NCI-H446 (cell line): ENCODE data around the gene TLCD1.
A peak's percentile ranks its signal among the peaks of the same experiment; 100 is the strongest.
"Not testable (repeated sequence)": the region's sequence is repeated elsewhere in the genome, so short reads cannot be mapped to it uniquely, and the experiment has no call there.

Source experiments
- DNase-seq, 2 experiments: peaks; one replicate each; lab custom pipeline; 2025; lab: John Stamatoyannopoulos, UW

Gene TLCD1

DNA sequence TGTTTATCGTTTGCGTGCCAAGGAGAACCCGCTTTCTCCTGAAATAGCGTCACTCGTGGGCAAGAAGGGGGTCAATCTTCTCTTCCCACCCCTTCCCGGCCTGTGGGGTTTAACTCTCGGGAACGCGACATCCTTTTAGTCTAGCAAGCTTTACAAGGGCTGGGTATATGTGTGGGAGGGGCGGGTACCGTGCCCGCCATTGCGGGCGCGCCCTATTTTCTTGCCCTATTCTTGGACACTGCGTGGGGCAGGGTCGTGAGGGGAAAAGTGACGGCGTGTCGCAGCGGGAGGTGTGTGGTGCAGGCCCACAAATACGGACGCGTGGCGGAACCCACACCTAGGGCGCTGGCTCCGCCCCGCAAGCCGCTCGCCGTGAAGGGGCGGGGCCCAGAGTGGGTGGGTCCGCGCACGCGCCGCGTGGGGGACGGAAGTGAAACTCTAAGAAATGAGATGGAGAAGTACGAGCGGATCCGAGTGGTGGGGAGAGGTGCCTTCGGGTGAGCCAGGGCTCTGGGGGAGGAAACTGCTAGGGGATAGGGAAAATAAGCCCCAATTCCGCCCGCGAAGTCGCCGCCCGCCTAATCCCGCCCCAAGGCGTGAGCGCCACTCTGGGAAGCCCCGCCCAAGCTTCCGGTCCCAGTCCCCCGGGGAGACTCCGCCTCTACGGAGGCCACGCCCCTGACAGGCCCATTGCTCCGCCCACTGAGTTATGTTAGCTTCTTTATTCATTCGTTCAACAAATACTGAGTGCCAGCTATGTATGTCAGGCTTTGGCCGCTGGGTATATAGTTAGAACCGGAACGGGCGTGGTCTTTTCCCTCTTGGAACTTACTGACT, 2.5 kb upstream of the TLCD1 start, which contains the start of gene NEK8:
NEK8 (plus strand) TSS at position 425 of the 837 bp plus-strand sequence; CDS start at position 451, 26 bp downstream.
- peak; percentile 84 to 95 for DNase-seq

DNA sequence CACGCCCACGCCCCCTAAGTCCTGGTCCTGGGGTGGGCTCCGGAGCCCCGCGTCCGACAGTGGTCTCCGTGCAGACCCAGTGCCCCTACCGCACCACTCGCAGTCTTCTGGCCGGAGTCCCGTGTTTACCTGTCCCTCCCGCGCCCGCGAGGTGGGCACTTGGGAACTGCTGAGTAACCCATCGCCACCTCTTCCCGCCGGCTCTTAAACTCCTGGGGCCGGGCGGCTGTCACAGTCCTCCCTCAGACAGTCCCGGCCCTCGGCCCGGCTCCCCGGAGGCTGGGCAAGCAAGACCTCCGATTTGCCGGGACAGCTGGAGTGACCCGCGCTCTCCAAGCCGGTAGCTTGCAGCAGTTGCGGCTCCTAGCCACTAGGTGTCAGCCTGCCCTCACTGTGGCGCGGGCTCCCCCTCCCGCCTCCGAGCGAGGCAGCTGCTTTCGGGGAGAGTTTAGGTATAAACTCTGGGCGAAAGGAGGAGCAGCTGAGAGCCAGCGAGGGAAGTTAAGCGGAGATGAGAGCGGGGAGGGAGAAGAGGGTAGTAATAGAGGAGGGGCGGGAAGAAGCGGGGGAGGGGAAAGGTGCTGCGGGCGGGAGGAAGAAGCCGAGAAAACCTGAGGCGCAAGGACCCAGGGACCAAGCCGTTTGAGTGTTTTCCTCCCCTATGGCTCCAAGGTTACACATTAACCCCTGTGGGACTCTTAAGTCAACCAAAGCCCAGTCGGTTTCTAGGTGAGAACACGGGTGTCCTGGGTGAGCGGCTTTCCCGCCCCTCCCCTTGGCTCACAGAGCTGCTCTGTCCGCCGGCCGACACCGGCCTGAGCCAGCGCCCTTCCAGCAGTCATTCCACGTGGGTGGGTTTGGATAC, 826 bp upstream of the TLCD1 start:
- DNase-seq: peak; percentile 91 to 95

DNA sequence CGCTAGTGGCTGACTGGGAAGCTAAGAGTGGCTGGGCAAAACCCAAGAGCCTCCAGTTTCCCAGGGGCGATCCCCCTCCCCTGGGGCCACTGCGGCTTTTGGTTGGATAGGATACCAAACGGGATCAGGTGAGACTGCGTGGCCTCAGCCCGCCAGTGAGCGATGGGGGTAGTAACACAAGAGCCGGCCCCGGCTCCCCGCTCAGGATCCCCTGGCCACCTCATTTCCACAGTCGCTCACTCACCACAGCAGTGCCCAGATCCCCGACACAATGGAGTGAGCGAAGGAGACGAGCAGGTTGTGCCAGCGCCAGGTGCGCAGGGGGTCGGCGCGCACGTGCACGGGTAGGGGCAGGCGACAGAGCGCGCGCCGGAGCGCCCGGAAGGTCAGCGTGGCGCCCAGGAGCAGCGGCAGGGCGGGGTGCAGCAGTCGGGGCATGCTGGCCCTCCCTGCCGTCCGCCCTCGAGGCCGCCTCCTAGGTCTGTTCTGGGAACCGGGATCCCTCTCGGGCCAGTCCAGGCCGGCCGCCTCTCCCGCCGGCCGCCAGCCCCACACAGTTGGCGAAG, 290 bp downstream of the TLCD1 start:
- DNase-seq: peak; percentile 54 to 60

DNA sequence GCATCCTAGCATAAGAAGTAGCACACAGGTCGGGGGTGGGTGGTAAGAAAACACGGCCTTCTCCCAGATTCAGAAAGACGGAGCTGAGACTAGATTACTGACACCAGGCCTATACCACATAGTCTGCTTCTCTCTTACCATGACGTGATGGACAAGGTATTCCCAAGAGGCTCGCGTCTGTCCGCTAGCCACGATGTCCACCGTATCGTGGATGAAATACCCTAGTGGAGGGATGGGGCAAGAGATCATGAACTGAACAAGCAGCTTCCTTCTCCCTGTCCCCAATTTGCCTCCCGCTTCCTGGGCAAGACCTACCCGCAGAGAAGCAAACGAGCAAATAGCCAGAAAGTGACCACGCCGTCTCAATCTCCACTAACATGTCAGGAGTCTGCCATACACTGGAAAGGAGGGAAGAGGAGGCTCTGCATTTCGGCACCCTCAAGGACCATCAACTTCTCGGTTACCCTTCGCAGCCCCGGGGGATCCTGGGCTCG, 820 bp downstream of the TLCD1 start:
- peak in 1 of 2 experiments; percentile 41 for DNase-seq

DNA sequence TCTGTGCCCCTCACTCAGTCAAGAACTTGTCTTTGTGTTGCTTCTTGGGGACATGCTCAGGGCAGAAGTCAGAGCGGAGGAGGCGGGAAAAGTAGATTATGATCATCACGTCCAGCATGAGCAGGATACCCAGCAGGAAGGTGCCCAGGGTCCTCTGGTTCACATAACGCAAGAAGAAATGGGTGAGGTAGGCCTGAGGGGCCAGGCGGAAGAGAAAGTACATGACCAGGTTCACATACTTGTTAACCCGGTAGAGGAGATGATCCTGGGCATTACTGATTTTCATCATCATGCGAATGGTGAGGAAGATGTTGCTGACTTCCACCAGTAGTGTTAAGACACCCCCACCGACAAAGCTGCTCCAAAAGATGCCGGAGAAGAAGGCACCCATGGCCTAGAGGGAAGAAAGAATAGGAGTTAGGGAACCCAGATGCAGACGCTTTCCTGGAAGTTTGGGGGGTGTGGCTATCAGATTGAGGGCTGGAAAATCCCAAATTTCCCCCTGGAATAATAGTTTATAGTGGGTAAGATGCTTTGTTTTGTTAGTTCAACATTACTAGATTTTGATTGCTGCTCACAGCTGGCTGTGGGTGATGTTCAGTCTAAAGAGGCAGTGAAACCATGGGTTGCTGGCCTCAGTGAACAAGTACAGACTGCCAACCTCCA, 1.4 kb downstream of the TLCD1 start:
- DNase-seq: no peak

DNA sequence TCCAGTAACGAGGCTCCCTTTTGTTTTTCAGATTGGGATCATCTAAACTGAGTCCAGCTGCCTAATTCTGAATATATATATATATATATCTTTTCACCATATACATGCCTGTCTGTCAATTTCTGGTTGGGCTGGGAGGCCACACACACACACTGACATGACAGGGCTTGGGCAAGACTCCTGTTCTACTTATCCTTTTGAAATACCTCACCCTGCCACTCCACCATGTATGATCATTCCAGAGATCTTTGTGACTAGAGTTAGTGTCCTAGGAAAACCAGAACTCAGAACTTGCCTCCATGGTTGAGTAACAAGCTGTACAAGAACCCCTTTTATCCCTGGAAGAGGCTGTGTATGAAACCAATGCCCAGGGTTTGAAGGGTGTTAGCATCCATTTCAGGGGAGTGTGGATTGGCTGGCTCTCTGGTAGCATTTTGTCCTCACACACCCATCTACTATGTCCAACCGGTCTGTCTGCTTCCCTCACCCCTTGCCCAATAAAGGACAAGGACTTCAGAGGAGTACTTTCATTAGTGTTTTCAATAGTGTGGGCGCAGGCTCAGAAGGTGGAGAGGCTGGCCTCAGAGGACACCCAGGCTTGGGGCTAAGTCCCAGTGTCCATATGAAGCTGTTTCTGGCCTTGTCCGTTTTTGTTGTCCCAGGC, 2.1 kb downstream of the TLCD1 start:
- DNase-seq: not testable (repeated sequence)

DNA sequence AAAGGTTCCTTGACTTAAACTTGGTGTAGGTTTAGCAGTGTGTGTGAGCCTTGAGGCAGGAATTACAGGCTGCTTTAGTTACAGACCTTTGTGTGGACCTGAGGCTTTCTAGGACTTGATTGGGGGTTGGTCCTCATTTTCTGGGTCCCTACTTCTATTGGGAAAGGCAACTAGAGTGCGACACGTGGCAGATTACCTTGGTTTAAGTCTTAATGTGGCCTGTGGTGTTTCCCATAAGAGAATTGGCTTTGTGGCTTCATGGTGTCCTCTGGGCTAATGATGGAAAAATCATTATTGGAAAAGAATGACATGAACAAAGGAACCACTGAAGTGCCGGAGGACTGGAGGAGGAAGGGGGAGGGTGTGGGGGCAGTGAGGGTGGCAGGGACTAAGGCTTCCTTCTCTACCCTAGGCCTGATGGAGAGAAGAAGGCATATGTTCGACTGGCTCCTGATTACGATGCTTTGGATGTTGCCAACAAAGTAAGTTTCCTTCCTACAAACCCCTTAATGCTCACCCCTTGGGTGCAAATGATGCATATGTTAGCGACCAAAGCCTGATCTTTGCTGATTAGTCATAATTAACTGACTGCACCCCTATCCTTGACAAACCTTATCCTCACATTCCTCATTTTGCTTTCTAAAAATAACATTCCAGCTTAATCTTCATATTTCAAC, 2.7 kb downstream of the TLCD1 start:
- no peak for DNase-seq

DNA sequence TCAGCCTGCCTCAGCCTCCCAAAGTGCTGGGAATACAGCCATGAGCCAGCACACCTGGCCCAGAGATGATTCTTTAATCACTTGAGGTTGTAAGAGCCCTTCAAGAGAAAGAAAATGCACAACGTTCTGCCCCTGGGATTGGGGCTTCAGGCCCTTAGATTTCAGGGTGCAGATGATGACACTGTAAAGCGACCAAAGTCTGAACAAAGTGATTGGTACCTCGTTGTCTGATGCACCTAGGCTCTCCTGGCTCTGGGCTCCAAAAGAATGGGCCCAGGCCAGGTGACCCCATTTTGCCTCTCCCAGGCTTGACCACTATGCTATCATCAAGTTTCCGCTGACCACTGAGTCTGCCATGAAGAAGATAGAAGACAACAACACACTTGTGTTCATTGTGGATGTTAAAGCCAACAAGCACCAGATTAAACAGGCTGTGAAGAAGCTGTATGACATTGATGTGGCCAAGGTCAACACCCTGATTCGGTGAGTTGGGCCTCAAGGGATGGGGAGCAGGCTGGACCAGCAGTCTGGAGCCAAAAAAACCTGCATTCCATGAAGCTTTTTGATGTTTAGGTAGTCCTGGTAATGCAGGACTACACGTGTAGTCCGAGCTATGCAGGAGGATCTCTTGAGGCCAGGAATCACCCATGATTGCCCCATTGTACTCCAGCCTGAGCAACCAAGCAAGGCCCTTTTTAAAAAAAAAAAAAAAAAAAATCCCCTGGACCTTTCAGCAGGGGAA, 3.4 kb downstream of the TLCD1 start:
- DNase-seq: no peak

DNA sequence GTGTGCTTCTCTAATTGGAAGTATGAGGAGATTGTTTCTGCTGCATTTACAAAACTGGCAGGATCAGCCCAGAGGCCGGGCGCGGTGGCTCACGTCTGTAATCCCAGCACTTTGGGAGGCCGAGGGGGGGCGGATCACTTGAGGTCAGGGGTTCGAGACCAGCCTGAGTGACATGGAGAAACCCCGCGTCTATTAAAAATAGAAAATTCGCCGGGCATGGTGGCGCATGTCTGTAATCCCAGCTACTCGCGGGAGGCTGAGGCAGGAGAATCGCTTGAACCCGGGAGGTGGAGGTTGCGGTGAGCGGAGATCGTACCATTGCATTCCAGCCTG, 5.1 kb downstream of the TLCD1 start:
- DNase-seq: not testable (repeated sequence)

DNA sequence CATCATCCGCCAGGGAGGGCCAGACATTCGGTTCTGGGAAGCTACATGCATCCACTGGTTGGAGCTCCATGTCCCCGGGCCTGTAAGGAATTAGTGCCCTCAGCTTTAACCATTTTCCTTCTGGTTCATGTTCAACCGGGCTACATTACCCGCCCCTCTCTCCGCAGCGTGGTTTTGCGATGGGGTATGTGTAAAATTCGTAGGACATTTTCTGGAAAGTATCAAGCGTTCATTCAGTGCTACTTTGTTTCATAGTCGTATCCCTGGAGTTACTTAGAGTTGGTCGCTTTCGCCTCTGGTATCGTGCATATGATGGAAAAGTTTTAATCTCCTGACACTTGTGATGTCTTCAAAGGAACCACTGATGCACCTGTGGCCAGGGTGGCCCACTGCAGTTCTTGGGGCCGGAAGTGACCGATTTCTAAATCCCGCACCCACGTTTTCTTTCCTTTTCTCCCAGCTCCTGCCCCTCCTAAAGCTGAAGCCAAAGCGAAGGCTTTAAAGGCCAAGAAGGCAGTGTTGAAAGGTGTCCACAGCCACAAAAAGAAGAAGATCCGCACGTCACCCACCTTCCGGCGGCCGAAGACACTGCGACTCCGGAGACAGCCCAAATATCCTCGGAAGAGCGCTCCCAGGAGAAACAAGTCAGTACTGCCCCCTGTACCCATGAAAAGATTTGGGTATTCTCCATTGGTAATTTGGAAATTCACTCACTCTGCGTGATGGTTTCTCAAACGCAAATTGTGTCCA, 5.6 kb downstream of the TLCD1 start:
- no peak for DNase-seq

DNA sequence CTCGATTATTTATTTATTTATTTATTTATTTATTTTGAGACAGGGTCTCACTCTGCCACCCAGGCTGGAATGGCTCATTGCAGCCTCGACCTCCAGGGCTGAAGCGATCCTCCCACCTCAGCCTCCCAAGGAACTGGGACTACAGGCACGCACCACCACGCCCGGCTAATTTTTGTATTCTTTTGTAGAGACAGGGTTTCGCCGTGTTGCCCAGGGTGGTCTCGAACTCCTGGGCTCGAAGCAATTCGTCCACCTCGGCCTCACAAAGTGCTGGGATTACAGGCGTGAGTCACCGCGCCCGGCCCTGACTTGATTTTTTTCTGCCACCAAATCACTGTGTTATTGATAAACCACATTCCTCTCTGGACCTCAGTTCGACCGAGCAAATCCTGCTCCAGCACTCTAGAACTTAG, 7.0 kb downstream of the TLCD1 start:
- no peak for DNase-seq

DNA sequence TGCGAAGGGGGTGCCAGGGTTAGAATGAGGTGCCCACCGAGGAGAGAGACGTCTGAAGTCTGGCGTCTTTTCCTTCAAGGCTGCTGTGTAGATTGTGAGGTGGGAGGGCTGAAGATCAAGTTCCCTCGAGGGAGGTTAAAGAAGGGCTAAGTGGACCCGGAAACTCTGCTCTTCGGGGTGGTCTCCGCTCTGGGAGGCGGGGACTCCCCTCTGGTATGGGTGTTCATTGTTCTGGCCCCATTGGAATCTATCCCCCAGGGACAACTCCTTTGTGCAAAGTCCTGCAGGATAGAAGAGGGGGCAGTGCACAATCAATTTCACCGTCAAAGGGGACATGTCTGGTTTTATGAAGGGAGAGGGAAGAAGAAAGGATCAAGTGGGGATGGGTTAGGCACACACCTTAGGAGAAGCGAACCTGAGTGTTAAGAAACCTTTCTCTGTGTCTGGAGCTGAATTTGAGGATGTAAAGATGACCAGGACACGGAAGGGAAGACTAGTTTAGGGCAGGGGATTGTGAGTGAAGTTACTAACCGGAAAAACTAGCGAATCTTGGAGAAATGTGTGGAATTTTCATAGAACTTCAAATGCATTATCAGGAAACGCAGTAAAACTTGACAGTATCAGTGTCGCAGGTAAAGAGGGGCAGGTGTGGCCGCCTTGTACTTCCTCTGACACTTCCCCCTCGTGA, 7.6 kb downstream of the TLCD1 start:
- peak in 1 of 2 experiments; percentile 23 for DNase-seq

DNA sequence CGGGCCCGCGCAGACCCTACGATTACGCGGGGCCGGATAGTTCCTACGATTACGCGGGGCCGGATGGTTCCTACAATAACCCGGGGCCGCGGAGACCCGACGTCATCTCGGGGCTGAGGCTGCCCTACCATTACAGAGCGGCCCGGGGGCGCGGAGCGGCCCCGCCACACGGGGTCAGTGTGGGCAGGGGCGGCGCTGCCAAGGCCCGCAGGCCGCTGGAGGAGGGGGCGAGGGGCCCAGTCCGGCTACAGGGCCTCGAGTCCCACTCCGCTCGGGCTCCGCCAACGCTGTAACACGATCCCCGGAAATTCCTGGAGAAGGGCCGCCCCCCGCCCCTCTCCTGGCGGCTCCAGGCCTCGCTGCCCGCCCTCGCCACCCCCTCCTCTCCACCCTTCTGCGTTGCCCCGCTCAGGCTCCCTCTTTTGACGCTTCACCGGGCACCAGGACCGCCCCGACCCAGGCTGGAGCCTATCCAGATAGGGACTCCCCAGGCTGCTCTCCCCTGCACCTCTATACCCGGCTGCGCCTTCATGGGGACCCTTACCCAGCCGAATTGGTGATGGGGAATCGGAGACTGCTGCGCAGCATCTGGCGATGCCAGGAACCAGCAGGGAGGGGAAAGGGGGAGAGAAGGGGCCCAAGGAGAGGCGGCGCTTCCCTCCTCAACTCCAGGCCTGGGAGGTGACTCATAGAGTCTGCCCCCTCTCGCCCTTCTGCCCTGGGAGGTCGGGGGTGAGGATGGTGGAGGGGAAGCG, 8.3 kb downstream of the TLCD1 start, which contains the start of gene RAB34:
RAB34 (minus strand) TSS at position 291 of the 755 bp plus-strand sequence. CDS start 602 bp downstream, outside the sequence.
- DNase-seq: no peak

DNA sequence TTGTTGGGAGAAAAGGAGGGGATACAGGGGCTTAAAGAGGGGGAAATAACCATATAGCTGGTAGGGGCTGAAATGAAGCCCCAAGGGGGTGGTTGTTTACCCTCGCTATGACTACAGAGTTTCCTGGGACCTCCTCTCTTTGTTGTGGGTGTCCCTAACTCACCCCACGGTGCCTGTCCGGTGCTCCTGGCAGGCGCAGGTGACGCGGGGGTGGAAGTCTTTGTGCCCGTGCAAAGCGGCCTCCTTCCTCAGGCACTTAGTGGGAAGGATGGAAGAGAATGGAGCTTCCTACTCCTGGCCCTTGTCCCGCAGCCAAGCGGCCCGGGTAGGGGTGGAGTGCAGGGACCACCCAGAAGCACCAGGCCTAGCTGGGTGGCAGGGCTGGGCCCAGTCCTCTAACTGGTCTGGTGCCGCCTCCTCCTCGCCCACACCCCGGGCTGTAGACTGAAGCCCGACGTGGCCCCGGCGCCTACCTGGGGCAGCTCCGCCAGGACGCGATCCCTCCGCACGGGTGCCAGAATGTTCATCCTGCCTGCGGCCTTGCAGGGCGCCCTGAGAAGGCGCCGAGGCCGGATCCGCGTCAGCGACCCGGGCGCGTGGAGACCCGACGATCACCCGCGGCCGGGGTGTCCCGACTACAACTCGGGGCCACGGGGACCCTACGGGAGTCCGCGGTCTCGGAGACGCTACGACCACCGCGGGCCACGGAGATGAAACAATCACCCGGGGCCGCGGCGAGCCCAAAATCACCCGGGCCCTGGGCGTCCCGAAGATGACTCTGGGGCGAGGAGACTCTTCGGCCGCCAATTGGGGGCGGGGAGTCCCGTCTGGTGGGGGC, 9.1 kb downstream of the TLCD1 start:
- DNase-seq: no peak

DNA sequence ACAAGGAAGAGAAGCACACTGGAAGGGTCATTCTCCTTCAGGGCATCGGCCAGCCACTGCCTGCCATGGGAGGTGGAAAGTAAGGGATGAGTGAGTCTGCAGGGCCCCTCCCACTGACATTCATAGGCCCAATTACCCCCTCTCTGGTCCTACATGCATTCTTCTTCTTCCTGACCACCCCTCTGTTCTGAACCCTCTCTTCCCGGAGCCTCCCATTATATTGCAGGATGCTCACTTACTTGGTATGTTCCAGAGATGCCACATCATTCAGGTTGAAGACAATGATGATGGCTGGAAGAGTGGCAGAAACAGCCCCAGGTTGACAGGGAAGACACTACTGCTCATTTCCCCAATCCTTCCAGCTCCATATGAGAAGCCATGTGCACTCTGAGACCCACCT, 10.8 kb downstream of the TLCD1 start:
- no peak for DNase-seq

DNA sequence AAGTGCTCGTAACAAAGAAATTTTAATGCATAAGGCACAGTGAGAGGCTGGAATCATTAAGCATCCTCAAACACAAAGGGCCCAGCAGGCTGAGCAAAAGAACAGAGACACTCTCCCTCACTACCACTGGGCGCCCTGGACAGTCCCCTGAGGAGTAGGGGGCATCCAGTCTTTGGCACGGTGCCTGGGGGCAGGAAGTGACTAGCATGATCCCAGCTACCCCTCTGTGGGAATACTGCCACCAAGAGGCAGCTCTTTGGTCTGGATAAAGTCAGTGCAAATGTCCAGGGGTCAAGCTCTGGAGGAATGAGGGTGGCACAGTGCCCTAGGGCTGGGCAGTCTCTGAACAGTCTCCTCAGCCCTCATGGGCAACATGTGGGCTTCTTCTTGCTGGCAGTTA, 11.8 kb downstream of the TLCD1 start:
- DNase-seq: no peak
